NAMALWA (cell line): ENCODE data around the gene CRTC2.
"Not testable (repeated sequence)": the region's sequence is repeated elsewhere in the genome, so short reads cannot be mapped to it uniquely, and the experiment has no call there.

Experiments
- DNase-seq: peaks from one replicate; pipeline ENCODE4 v3.0.0-alpha.2; 2015; ENCODE audit warnings: low spot score

CRTC2 gene

GRCh38 chr1:153958111-153958960, at the start of gene CRTC2:
CRTC2 (minus strand) TSS chr1:153958612; CDS start chr1:153958497, 115 bp downstream.
- DNase-seq = peak; percentile 100

GRCh38 chr1:154006136-154006535, 47.7 kb upstream of the CRTC2 start:
- no peak for DNase-seq

GRCh38 chr1:154000420-154000819, 42.0 kb upstream of the CRTC2 start:
- no peak for DNase-seq

GRCh38 chr1:153996882-153997281, 38.5 kb upstream of the CRTC2 start:
- not testable (repeated sequence) for DNase-seq

- no peak for DNase-seq
These were observed 37.2 kb upstream of the CRTC2 start for GRCh38 chr1:153995640-153996039.

GRCh38 chr1:153995202-153995601, 36.8 kb upstream of the CRTC2 start:
- peak; percentile 48 for DNase-seq

- DNase-seq = no peak
These were observed 33.4 kb upstream of the CRTC2 start for GRCh38 chr1:153991806-153992205.

- no peak for DNase-seq
These were observed 32.8 kb upstream of the CRTC2 start for GRCh38 chr1:153991151-153991630.

- DNase-seq = peak; percentile 100
These were observed 32.2 kb upstream of the CRTC2 start, which contains the start of gene RPS27 for GRCh38 chr1:153990468-153991150. RPS27 (plus strand) TSS chr1:153990762; CDS start chr1:153990797, 35 bp downstream.

- no peak for DNase-seq
These were observed 29.2 kb upstream of the CRTC2 start for GRCh38 chr1:153987621-153988020.

- no peak for DNase-seq
These were observed 27.7 kb upstream of the CRTC2 start, which contains the start of gene RAB13 for GRCh38 chr1:153985941-153986761. RAB13 (minus strand) TSS chr1:153986339; CDS start chr1:153986236, 103 bp downstream.

- DNase-seq = no peak
These were observed 27.0 kb upstream of the CRTC2 start for GRCh38 chr1:153985341-153985912.

GRCh38 chr1:153984123-153984894, 25.9 kb upstream of the CRTC2 start:
- DNase-seq = peak; percentile 53

- not testable (repeated sequence) for DNase-seq
These were observed 23.3 kb upstream of the CRTC2 start for GRCh38 chr1:153981735-153982134.

- DNase-seq = not testable (repeated sequence)
These were observed 20.7 kb upstream of the CRTC2 start for GRCh38 chr1:153979091-153979490.

GRCh38 chr1:153978274-153978909, 20.0 kb upstream of the CRTC2 start:
- no peak for DNase-seq

- DNase-seq = peak; percentile 94
These were observed 19.1 kb upstream of the CRTC2 start, which contains the start of gene JTB for GRCh38 chr1:153977250-153978240. JTB (minus strand) TSS chr1:153977674; CDS start chr1:153977252, 422 bp downstream.

- DNase-seq = no peak
These were observed 18.4 kb upstream of the CRTC2 start for GRCh38 chr1:153976819-153977249.

GRCh38 chr1:153973525-153973924, 15.1 kb upstream of the CRTC2 start:
- DNase-seq = no peak
